Smooth muscle cell of the coronary artery (primary cell): Measurements from ENCODE around the gene CCDC141. TPM values are rescaled to one million over a fixed set of nuclear protein-coding genes. Genes with fewer than 3 reads are reported as not detected.

Experiments used
- total RNA-seq: library from RNA; depleted of rRNA; stranded (reverse); fragments of >200 nt; gene quantifications from 2 replicates; pipeline ENCODE4 v1.2.3, GENCODE V29; 2014; ENCODE audit warnings: low replicate concordance

The CCDC141 gene, protein sequence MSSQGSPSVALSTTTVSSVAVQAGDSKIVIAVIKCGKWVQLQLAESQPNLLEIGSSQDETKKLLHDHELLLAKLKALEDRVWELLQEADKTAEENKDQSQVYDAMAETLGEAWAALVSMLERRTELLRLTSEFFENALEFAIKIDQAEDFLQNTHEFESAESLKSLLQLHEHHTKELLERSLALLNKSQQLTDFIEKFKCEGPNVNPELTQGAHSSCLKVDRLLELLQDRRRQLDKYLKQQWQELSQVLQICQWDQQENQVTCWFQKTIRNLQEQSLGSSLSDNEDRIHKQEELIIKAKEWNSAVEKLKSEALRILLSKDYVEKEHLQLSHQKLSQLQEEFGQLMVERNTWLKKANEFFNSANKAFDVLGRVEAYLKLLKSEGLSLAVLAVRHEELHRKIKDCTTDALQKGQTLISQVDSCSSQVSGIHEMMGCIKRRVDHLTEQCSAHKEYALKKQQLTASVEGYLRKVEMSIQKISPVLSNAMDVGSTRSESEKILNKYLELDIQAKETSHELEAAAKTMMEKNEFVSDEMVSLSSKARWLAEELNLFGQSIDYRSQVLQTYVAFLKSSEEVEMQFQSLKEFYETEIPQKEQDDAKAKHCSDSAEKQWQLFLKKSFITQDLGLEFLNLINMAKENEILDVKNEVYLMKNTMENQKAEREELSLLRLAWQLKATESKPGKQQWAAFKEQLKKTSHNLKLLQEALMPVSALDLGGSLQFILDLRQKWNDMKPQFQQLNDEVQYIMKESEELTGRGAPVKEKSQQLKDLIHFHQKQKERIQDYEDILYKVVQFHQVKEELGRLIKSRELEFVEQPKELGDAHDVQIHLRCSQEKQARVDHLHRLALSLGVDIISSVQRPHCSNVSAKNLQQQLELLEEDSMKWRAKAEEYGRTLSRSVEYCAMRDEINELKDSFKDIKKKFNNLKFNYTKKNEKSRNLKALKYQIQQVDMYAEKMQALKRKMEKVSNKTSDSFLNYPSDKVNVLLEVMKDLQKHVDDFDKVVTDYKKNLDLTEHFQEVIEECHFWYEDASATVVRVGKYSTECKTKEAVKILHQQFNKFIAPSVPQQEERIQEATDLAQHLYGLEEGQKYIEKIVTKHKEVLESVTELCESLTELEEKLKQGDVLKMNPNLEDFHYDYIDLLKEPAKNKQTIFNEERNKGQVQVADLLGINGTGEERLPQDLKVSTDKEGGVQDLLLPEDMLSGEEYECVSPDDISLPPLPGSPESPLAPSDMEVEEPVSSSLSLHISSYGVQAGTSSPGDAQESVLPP (N-terminal part only)
- total RNA-seq = under 0.01 and 0.15 TPM in 2 replicates

DNA sequence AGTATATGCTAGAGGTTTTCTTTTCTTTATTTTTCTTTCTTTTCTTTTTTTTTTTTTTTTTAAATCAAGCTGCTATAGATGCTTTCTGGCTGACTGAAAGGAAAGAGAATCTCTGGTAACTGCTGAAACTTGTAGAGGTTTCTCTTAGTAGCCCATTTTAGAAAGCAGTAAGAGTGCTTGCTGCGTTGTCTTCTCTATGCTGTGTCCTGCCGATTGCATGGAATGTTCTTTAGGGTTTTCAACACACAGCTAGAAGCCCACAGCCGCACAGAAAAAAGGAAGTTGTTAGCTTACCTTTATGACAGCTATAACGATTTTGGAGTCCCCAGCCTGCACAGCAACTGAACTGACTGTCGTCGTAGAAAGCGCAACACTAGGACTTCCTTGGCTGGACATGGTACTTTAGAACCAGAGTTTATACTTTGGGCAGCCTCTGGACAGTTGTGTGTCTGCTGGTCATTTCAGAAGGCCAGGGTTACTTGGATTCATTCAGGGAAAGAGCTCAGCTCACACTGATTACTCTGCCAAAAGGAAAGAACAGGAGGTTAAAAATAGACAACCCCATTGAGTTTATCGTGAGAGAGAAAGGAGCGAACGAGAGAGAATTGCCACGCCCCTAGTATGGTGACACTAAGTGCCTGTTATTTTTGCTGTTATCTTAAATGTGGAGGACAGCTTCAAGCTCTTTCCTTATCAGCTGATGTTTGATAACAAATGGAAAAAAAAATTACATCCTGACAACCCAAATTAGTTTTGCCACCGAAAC lies at the start of gene CCDC141:
Gene CCDC141, minus strand, starts transcription at position 592 of the 766 bp plus-strand sequence. Its CDS starts 196 bp downstream, at position 396.

DNA sequence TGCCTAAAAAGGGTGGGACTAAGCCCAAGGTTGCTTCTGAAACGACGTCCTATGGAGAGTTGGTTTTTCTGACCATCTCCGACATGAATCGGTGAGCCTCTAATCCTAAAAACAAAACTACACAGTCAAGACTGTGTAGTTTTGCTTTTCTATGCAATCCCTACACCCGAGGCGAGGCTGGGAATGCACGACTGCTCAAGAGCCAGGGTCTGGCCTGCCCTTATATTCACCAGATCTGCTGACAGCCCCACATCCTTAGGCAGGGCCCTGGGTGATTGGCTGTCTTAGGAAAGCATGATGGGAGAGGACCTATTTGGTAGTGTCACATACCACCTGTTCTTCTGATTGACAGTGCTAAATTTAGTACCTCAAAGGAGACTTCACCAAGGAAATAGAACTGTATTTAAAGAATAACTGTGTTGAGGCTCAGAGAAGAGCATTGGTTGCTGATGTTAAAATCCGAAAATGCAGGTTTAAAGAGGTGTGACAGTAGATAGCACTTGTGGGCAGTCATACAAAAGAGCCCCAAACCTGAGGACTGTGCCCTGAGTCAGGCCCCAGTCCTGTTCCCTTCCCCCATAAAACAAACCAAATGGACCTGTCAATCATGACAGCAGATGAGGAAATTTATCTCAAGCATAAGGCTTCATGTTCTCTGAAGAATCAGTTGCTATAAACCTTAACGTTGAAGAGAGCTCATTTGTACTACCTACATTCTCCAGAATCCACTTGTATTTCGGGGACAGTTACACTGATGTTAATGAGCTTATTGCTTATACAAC lies 242.5 kb downstream of the CCDC141 start, which contains the start of gene TTN:
Gene TTN, minus strand, starts transcription at position 197 of the 782 bp plus-strand sequence. CDS start 2,781 bp downstream, outside the sequence.

Other genes starting within 250 kb of the CCDC141 start
- gene TTN, start 242.7 kb downstream of the CCDC141 start, total RNA-seq = 0.12 and 0.38 TPM in 2 replicates
- gene SESTD1, start 214.7 kb upstream of the CCDC141 start, total RNA-seq = 36.3 and 38.0 TPM in 2 replicates